Activated CD4-positive, alpha-beta T cell treated with anti-CD3 and anti-CD28 coated beads, Interleukin-2, amount 50 U/mL, for 1 hour (primary cell): ENCODE results near the gene PRKAR2B.
"Not testable (repeated sequence)": the region's sequence is repeated elsewhere in the genome, so short reads cannot be mapped to it uniquely, and the experiment has no call there.

Source experiments
- DNase-seq: peaks from one replicate; pipeline ENCODE4 v3.0.0-alpha.2; 2020

PRKAR2B gene

DNA sequence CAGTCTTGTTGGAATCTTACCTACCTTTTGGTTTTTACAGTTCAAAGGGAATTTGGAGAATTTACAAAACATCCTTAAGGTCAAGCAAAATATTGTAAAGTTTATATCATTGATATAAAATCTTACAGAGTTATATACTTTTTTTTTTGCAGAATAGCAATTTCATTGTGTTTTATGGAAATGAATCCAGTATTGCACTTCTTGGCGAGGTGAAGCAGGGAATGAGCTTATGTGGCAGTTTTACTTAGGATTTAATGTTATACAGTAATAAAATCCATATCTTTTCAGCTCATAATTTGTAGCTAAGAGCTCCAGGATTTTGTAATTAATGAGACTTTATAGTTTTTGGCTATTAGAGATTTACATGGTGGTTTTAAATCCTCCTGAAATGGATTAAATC is 5.0 kb downstream of the PRKAR2B start:
- no peak for DNase-seq

DNA sequence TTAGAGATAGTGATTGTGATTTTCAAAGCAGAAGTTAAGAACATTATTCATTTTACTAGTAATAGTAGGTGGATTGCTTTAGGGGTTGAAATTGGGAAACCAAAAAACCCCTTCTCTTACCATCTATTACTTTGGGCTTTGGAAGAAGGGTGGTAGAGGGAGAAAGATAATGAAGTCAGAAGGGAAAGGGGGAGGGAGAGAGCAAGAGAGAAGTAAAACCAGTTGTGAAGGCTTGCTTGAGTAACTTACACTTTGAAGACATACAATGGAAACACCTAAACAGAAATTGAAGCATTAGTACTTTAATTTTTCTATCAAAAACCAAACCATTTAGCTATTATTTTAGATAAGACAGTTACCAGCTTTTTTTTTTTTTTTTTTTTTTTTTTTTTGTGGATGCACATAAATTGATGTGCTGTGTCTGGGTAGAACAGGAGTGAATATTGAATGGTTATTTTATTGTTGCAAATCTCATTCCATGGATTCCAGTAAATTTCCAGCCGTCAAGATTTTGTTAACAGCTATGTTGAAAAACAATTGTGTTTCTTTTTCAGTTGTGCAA is 5.5 kb downstream of the PRKAR2B start:
- DNase-seq: no peak

DNA sequence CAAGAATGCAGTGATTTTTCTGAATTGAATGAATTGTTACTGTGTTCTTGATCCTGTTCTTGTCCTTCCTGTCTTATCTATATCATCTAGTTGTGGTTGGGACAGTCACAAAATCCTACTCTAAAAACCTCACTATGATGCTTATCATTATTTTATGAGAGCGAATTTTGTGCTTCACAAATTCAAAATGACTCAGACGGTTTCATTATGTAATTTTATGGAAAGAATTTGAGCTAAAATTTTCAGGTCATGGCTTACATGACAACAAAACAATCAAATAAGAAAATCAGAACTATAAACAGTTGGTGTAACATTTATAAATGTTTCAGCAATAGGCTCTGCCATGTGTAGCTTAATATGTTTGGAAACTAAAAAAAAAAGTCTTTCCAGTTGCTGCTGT is 6.9 kb downstream of the PRKAR2B start:
- DNase-seq: no peak

DNA sequence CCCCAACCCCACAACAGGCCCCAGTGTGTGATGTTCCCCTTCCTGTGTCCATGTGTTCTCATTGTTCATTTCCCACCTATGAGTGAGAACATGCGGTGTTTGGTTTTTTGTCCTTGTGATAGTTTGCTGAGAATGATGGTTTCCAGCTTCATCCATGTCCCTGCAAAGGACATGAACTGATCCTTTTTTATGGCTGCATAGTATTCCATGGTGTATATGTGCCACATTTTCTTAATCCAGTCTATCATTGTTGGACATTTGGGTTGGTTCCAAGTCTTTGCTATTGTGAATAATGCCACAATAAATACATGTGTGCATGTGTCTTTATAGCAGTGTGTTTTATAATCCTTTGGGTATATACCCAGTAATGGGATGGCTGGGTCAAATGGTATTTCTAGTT is 10.5 kb downstream of the PRKAR2B start:
- not testable (repeated sequence) for DNase-seq

DNA sequence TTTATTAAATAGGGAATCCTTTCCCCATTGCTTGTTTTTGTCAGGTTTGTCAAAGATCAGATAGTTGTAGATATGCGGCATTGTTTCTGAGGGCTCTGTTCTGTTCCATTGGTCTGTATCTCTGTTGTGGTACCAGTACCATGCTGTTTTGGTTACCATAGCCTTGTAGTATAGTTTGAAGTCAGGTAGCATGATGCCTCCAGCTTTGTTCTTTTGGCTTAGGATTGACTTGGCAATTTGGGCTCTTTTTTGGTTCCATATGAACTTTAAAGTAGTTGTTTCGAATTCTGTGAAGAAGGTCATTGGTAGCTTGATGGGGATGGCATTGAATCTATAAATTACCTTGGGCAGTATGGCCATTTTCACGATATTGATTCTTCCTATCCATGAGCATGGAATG is 11.6 kb downstream of the PRKAR2B start:
- DNase-seq: not testable (repeated sequence)

DNA sequence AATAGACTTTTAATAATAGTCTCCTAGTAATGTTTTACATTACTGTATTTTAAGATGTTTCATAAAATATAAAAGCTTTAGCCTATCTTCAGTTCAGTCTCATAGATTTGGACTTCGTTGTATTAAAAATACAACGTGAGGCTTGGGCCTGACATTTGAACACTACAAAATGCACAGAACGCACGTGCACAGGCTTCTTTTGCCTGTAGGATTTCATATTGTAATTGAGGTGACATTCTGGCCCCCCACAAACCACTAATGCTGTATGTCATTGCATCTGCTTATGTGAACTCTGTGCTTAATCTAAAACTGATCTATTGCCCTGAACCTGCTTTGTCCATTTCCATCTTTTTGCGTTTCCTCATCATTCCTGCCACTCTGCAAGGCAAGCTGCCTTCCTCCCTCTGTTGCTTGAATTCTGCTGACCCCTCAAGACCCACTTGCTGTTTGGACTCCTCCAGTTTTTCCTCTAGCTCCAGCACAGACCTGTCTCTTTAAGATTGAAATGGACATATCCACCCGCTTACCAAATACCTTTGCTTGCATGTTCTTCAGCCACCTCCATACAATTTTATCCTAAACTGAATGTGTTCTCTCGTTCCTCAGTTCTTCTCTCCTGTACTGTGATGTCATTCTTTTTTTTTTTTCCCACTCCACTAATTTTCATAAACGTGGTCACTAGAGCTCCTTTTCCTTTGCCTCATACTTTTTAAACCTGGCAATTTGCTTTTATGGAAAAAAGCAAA is 12.4 kb downstream of the PRKAR2B start:
- no peak for DNase-seq

DNA sequence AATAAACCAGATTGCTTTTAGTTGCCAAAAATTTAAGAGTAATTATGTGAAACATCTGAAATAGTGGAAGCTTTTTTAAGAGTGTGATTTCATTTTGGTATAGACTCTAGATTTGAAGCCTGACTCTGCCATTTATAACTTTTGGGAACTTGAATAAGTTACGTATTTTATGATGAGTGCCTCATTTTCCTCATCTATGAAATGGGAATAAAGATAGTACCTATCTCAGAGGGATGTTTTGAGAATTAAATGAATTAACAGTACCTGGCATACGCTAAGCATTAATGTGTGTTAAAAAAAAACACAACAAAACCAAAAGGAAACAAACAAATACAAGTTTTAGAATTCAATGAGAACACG is 12.9 kb downstream of the PRKAR2B start:
- DNase-seq: no peak

DNA sequence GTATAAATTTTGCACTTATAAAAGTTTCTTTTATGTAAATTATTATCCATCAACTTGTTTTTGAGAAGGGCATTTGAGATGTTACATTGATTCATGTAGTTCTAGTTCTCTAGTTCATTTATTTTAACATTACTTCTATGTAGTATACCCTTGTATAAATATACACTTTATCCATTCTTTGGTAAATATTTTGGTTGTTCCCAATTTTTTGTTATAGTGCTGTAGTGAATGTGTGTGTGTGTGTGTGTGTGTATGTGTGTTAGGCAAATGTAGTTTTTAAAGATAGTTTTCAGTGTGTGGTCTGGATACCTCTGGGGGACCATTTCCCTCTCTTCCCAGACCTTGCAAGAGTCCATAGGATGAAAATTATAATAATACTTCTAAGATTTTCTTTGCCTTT is 15.0 kb downstream of the PRKAR2B start:
- DNase-seq: no peak

DNA sequence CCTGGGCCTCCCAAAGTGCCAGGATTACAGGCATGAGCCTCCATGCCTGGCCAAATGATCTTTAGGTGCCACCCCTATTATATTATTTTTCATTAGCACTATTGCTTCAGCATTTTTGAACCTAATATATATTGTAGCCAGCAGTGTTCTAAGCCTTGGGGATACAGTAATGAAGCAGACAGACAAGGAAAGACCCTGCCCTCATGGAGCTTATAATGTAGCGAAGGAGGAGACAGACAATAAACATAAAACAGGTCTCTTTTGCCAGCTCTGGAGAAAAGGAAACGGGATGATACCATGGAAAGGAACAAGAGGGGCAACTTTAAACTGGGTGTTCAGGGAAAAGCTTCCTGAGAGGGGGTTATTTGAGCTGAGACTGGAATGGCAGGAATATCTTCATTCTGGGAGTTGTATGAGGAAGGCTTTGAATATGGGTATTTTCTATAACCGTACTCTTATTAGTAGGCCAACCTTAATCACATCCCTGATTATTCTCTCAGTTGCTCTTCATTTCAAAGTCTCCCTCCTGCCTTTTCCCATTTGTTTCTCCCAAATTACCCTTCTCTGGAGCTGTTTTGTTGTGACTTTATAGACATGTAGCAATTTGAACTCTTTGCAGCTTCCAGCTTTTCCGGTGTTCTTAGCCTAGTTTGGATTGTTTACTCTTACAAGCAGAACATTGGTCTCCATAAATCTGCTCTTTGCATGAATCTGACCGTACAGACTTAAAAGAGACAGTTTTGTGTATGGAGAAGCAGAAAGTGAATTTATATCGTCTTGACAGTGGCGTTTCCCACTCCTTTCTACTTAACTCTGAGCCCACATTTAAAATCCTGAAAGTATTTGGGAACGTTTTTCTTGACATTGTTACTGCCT is 19.0 kb downstream of the PRKAR2B start:
- no peak for DNase-seq

DNA sequence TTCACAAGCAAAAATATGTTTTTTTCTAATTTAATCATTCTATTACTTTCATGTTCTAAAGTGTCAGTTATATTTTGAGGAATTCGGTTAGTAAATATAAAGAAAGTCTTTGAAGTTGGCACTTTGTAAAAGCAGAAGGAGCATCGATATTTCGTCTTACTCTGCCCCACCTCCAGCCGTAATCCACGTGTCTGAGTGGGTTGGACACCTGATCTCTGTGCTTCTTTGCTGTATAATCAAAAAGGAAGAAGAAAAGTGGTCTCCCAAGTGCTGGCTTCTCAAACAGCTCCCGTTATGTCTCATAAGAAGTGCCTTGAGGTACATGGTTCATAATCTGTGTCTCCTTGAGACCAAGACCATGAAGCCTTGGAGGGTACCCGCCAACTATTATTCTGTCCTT is 19.8 kb downstream of the PRKAR2B start:
- no peak for DNase-seq

DNA sequence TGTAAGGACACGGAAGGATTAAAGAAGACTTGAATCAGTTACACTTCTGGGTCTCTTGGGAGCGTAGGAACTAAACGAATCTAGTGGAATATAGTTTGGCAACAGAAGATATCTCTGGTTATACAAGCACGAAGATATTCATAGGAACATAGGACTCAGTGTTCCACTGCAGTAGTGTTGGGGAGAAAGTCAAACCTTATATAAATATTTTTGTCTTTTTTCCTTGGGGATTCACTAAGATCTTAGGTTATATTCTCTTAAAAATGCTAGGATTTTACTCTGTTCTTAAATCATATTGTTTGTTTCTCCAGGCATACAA is 21.4 kb downstream of the PRKAR2B start:
- no peak for DNase-seq

DNA sequence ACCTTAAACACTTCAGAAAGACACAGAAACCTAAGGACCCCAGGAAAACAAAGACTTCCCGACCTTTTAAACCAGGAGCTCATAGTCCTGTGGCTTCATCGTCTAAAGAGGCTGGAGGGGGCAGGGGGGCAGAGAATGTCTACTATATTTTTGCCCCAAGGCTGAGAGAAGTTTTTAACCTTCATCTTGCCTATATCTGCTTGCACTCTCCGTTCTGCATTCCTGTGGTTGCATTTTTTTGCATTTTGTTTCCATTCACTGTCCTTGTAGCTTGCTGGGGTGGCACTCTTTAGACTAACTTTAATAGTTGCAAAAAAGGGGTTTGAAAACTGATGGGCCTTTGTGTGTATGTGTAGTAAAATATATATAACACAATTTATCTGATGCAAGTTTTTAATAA is 23.7 kb downstream of the PRKAR2B start:
- DNase-seq: no peak

DNA sequence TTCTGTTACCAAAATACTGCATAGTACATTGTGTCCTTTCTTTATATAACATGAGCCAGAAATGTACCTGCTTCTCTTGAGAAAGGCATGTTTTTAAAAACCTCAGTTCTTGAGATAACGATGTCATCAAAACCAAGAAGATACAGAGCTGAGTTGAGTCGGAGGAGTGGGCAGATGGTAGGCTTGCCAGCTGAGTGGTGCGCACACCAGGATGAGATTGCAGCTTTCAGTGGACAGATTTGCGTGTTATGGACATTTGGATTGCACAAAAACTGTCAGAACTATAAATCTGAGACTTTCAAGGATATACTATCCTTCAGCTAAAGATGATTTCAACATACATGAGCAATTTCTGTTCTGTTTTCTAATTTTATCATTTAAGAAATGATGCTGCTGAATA is 25.0 kb downstream of the PRKAR2B start:
- no peak for DNase-seq

DNA sequence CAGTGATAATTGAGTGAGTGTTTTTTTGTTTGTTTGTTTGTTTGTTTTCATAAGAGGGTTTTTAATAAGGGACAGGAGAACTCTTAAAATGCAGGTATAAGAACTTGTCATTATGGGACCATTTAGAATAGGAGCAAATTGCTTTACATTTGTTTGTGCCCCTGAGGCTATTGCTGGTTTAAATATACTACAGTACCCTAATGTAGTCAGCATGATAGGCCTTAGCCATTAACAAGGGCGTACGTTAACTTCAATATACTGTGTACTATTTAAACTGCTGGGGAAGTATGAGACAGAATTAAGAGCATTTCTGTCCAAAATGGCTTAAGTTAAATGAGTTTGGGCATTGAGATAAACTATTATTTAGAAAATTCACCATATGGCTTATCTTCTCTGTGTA is 26.2 kb downstream of the PRKAR2B start:
- DNase-seq: no peak

DNA sequence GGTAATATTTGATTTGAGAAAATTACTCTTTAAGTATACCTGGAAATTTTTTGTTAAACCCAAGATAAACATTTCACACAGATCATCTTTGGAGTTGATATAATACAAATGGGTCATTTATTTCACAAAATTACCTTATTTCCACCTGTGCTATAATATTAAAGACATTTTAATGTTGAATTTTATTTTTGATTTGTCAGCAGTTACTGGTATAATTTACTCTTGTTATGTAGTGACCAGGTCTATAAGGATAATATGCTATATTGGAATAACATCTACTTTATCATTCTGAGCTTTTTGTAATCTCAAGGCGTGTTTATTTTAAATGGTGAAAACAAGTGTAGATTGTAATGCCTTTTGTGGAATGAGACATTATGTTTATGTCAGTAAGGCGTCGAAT is 26.6 kb downstream of the PRKAR2B start:
- DNase-seq: no peak

DNA sequence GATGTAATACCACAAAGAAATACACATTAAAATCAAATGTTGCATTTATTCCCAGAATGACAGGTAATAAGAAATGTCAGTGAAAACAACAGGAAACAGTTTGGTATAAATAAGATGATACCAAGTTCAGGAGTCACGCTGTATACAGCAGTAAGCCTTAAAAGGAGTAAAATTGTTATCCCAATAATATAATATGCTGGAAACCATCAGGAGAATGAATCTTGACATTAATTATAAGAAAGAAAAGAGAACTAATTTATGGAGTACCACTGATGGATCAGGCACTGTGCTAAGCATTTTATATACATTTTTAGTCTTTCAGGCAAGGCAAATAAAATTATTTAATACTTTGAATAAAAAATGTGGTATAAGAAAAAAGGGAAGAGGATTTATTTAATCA is 27.6 kb downstream of the PRKAR2B start:
- no peak for DNase-seq

DNA sequence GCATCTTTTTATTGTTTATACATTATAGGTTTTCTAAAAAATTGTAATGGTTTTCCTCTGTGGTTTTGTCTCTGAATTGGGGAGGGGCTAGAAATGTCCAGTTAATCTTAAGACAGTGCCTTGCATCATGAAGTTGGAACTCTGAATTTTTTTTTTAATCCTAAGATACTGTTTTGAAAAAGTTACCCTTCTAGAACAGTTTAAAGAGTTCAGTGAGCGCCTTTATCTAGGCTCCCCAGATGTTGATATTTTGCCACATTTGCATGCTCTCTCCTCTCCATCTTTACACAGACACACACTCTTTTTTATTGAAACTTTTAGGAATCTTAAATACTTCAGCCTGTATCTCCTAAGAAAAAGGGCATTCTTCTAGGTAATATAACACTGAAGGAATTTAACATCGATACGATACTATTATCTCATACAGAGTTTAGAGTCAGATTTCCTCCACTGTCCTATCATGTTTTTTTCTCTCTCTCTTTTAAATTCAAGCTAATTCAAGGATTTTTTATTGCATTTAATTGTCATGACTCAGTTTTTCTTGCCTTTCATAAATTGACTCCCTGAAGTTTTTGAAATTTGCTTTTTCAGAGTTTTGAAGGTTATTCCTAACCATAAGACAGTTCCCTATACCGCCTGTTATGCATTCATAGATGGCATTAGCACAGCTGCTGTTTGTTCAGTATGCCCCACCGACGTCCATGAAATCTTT is 31.5 kb downstream of the PRKAR2B start:
- DNase-seq: no peak

DNA sequence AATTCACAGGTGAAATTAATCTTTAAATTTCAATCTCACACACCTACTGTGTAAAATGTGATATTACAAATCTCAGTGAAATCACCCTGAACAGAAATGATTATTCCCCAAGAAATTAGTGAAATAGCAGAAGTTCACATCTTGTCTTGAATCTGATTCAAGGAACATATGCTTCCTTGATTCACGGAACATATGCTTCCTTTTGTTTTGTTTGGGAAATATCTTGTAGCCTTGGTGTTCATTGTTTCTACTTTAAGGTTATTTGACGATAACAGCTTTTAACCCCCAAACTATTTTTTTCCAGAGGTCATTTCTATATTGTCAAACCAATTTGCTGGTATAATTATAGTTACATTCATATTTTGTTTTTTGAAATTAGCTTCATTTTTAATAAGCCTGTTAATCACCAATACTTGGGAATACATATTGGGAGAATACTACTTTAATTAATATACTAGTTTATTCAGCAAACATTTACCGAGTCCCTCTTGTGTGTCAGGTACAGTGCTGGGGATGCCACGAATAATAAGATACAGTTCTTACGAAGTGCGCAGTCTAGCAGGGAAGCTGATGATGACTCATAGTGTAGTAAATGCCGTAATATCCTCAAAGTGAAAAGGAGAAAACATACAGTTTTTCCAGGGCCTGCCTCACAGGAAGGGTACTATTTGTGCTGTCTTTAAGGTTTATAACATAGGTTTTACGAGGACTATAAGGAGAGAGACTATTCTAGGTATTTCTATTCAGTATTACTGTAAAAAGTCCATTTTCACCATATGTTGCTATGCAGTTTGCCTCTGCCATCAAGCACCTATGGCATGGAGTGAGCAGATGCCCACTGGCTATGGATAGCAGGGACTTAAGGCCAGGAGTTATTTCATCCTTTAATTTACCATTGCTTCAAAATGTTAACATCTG is 32.5 kb downstream of the PRKAR2B start:
- DNase-seq: no peak

DNA sequence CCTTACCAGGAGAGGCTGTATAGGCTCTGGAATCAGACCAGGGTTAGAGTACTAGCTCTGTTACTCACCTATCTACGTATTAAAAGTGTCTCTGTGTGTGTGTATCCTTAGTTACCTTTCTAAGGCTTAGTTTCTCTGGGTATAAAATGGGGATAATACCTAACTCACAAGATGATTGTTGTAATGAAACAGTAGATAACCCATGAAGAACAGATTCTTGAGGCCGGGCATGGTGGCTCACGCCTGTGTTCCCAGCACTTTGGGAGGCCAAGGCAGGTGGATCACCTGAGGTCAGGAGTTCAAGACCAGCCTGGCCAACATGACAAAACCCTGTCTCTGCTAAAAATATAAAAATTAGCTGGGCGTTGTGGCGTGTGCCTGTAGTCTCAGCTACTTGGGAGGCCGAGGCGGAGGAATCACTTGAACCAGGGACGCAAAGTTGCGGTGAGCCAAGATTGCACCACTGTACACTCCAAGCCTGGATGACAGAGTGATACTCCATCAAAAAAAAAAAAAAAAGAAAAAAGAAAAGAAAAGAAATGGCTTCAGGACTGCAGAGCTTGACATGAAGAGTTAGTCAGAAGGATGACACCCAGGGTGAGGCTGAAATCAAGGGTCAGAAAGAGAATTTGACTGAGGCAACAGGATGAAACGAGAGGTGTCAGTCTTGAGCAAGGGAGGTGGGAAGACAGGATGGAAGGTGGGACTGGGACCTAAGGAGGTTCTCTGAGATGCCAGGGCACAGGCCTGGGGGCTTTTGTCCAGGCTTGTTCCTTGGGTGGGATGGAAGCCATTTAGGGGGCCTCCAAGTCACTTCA is 33.4 kb downstream of the PRKAR2B start:
- DNase-seq: no peak

DNA sequence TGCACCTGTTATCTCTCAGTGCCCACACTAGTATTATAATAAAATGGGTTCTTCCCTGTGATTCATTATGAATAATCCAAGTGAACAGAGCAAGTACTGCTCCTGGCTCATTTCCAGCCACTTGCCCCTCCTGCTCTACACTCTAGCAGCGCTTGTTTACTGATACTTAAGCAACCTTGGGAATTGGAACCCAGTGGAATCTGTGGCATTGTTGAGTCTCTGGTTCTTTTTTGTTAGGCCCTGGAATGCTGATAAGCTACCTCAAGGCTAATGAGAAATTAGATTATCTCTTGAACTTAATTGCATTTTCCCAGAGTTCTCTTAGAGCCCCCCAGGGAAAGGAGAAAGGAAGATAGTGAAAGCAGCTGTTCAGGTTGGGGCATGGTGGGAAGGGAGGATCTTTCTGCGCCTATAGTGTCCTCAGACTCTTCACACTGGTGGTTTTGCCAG is 34.0 kb downstream of the PRKAR2B start:
- DNase-seq: no peak

DNA sequence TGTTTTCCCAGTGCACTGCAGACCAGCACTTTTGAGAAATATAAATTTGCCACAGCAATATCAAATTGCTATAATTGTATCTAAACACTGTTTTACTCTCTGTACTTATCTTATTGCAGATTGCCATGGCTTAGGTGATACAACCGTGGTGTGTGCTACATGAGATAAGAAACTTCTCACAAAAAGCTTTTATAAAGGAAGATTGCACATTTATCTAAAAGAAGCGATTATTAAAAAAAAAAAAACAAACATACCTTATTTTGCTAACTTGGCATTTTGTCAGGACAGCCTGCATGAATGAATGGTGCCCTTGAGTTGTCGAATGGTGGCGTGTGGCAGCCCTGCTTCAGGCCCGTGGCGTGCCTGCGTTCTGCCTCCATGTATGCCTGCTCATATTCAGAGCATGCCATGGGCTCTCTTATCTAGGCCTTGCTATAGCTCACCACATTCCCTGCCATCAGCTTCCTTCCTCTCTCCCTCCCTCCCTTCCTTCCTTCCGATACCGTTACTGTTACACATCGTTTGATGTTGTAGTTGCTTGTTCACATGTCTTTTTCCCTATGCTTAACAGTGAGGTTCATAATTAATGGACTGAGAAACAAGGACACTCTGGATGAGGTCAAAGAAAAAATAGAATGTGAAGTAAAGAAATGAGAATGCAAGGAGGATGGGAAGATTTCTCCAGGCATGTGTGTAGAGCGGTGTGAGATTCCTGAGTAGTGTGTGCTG is 34.9 kb downstream of the PRKAR2B start:
- DNase-seq: no peak
